GM12878 (cell line): ENCODE results near the gene FBXO5.
"Not testable (repeated sequence)": the region's sequence is repeated elsewhere in the genome, so short reads cannot be mapped to it uniquely, and the experiment has no call there.

Experiments
- CHD4 ChIP-seq: fragments of 200-600 bp; sonication (generic); IDR thresholded peaks from 2 replicates; pipeline ENCODE4 v1.6.1; 2016; ENCODE audit warnings: mild to moderate bottlenecking
- CTCF ChIP-seq, 3 experiments: IDR thresholded peaks in 2 of 3; conservative IDR thresholded peaks in 1 of 3; 2 replicates each; pipeline ENCODE4 v1.5.1; 2011; ENCODE audit warnings: low read depth in 3 of 3, low read length in 3 of 3, mild to moderate bottlenecking in 3 of 3, control low read depth in 2 of 3, moderate library complexity in 2 of 3, inconsistent platforms in 1 of 3, mixed read lengths in 1 of 3; ENCODE audit not compliant: control insufficient read depth in 2 of 3, insufficient read depth in 1 of 3; ENCODE audit errors: extremely low read depth in 1 of 3
- KLF5 ChIP-seq: fragments of 450-650 bp; IDR thresholded peaks from 2 replicates; pipeline ENCODE4 v1.6.1; 2014; ENCODE audit warnings: mild to moderate bottlenecking; ENCODE audit not compliant: partially characterized antibody
- MYC ChIP-seq: IDR thresholded peaks from 2 replicates; pipeline ENCODE4 v1.6.1; 2011; ENCODE audit warnings: mild to moderate bottlenecking, low read length, moderate library complexity, inconsistent platforms; ENCODE audit not compliant: insufficient read depth, insufficient replicate concordance, insufficient read length, severe bottlenecking
- NRF1 ChIP-seq: conservative IDR thresholded peaks from 2 replicates; pipeline ENCODE4 v1.6.1; 2011; ENCODE audit warnings: mild to moderate bottlenecking, low read depth, low read length, improper control_type of control experiment
- POLR2A ChIP-seq: IDR thresholded peaks from 2 replicates; pipeline ENCODE4 v1.6.1; 2011; ENCODE audit warnings: low read depth, mild to moderate bottlenecking, low read length
- POLR2AphosphoS5 ChIP-seq: IDR thresholded peaks from 2 replicates; pipeline ENCODE4 v1.6.1; 2011; ENCODE audit warnings: mild to moderate bottlenecking, low read length, inconsistent platforms
- RCOR1 ChIP-seq: conservative IDR thresholded peaks from 2 replicates; pipeline ENCODE4 v1.6.1; 2012; ENCODE audit warnings: low read depth, low read length, improper control_type of control experiment
- TCF12 ChIP-seq: IDR thresholded peaks from 2 replicates; pipeline ENCODE4 v1.6.1; 2011; ENCODE audit warnings: low read depth, mild to moderate bottlenecking, low read length
- ZNF622 ChIP-seq: fragments of 450-650 bp; IDR thresholded peaks from 2 replicates; pipeline ENCODE4 v1.6.1; 2017; ENCODE audit warnings: mild to moderate bottlenecking, inconsistent platforms
- TF ChIP-seq, protein P1 (sequence below): fragments of 450-650 bp; IDR thresholded peaks from 2 replicates; pipeline ENCODE4 v1.6.1; 2016; ENCODE audit warnings: mild to moderate bottlenecking
- TF ChIP-seq, protein P2 (sequence below): IDR thresholded peaks from 2 replicates; pipeline ENCODE4 v1.6.1; 2011; ENCODE audit warnings: low read depth, low read length, improper control_type of control experiment, borderline replicate concordance
- TF ChIP-seq, protein P3 (sequence below): IDR thresholded peaks from 2 replicates; pipeline ENCODE4 v1.6.1; 2012; ENCODE audit warnings: low read depth, low read length, improper control_type of control experiment

GRCh38 chr6:152999538-152999937 is 16.7 kb upstream of the FBXO5 start:
- TF ChIP-seq, protein P1, sequence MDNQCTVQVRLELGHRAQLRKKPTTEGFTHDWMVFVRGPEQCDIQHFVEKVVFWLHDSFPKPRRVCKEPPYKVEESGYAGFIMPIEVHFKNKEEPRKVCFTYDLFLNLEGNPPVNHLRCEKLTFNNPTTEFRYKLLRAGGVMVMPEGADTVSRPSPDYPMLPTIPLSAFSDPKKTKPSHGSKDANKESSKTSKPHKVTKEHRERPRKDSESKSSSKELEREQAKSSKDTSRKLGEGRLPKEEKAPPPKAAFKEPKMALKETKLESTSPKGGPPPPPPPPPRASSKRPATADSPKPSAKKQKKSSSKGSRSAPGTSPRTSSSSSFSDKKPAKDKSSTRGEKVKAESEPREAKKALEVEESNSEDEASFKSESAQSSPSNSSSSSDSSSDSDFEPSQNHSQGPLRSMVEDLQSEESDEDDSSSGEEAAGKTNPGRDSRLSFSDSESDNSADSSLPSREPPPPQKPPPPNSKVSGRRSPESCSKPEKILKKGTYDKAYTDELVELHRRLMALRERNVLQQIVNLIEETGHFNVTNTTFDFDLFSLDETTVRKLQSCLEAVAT = not testable (repeated sequence)
- TF ChIP-seq RCOR1; TCF12; MYC; CTCF (IDR thresholded peaks at IDR 0.05 in 2 of 3, conservative IDR thresholded peaks at IDR 0.05 in 1 of 3; ENCODE audit: control insufficient read depth in 2 of 3, extremely low read depth in 1 of 3, insufficient read depth in 1 of 3, low read depth in 3 of 3, low read length in 3 of 3); POLR2A; ZNF622; KLF5; CHD4; NRF1; POLR2AphosphoS5: not testable (repeated sequence)
- TF ChIP-seq, protein P2, sequence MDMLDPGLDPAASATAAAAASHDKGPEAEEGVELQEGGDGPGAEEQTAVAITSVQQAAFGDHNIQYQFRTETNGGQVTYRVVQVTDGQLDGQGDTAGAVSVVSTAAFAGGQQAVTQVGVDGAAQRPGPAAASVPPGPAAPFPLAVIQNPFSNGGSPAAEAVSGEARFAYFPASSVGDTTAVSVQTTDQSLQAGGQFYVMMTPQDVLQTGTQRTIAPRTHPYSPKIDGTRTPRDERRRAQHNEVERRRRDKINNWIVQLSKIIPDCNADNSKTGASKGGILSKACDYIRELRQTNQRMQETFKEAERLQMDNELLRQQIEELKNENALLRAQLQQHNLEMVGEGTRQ = not testable (repeated sequence)
- TF ChIP-seq, protein P3, sequence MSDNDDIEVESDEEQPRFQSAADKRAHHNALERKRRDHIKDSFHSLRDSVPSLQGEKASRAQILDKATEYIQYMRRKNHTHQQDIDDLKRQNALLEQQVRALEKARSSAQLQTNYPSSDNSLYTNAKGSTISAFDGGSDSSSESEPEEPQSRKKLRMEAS = not testable (repeated sequence)
